ENCODE measurements around the gene PEF1.
A peak's percentile ranks its signal among the peaks of the same experiment; 100 is the strongest.

DNA sequence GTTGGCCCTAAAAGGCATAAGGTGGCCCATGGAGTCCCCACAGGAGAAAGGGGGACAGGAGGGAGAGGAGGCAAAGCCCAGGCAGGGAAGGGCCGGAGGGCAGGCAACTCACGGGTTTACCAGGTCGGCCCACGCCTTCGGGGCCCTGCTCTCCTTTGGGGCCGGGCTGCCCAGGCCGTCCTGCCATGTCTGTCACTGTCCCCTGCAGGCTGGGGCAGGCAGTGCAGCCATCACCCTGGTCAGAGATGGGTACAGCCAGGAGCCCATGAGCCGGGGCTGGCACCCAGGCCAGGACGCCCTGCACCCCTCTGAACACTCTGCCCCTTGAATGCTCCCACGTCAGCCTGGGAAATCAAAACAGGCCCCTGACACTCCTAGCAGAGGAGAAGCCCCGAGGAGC is 39.3 kb upstream of the PEF1 start:
- TF ChIP-seq EP300 (IDR thresholded peaks at IDR 0.05): no peak
- no peak for TF ChIP-seq POLR2A (IDR thresholded peaks at IDR 0.05)
- TF ChIP-seq CTCF (IDR thresholded peaks at IDR 0.05): peak in 1 of 2 donors; percentile 30

Data from suprapubic skin (tissue), 3 donors.